ENCODE data around the gene WDR62.

Gene WDR62

DNA sequence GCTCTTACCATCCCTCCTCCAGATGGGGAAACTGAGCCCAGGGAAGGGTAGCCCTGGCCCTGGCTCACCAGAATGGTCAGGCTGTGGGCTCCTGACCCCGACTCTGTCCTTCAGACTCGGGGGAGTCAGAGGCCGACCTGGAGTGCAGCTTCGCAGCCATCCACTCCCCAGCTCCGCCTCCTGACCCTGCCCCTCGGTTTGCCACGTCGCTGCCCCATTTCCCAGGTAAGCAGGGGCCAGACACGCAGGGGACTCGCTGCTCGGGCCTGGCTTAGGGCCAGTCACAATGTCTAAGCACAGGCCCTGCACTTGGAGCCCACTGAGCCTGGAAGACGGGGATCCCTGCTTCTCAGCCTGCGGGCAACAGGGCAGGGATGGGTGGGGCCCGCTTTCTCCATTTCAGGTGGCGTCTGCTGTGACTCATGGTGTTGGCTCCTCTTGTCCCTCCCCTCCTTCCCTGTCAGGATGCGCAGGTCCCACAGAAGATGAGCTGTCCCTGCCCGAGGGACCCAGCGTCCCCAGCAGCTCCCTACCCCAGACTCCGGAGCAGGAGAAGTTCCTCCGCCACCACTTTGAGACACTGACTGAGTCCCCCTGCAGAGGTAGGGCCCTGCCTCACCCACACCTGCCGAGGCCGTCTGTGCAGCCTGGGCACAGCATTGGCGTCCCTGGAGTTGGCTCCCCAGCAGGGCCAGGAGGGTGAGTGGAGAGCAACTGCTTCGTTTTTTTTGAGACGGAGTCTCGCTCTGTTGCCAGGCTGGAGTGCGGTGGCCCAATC is 47.0 kb downstream of the WDR62 start:
- no peak for DNase-seq (ENCODE audit: low spot score)
- in situ Hi-C loops (cut with MboI; ENCODE audit: low pct_unique_long_range_greater_than_20kb, low sequenced_read_pairs, unreplicated experiment) = no loop called here
- TF ChIP-seq, protein P1, sequence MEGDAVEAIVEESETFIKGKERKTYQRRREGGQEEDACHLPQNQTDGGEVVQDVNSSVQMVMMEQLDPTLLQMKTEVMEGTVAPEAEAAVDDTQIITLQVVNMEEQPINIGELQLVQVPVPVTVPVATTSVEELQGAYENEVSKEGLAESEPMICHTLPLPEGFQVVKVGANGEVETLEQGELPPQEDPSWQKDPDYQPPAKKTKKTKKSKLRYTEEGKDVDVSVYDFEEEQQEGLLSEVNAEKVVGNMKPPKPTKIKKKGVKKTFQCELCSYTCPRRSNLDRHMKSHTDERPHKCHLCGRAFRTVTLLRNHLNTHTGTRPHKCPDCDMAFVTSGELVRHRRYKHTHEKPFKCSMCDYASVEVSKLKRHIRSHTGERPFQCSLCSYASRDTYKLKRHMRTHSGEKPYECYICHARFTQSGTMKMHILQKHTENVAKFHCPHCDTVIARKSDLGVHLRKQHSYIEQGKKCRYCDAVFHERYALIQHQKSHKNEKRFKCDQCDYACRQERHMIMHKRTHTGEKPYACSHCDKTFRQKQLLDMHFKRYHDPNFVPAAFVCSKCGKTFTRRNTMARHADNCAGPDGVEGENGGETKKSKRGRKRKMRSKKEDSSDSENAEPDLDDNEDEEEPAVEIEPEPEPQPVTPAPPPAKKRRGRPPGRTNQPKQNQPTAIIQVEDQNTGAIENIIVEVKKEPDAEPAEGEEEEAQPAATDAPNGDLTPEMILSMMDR (IDR thresholded peaks at IDR 0.05; ENCODE audit: extremely low read depth, insufficient read depth, missing control alignments) = no peak

DNA sequence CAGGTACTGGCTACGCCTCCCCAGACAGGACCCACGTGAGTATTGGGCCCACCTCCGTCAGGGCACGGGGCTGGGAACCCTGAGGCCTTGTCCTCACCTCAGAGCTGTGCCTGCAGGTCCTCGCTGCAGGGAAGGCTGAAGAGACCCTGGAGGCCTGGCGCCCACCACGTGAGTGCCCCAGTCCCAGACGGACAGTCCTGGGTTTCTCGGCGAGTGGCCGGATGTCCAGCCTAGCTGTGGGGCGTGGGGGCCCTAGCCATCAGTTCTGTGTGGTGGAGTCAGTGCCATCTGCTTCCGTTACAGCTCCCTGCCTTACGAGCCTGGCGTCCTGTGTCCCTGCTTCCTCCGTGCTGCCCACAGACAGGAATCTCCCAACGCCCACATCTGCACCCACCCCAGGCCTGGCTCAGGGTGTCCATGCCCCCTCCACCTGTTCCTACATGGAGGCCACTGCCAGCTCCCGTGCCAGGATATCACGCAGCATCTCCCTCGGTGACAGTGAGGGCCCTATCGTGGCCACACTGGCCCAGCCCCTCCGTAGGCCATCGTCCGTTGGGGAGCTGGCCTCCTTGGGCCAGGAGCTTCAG is 48.4 kb downstream of the WDR62 start:
- no peak for DNase-seq (ENCODE audit: low spot score)
- in situ Hi-C loops (cut with MboI; ENCODE audit: low pct_unique_long_range_greater_than_20kb, low sequenced_read_pairs, unreplicated experiment) = no loop called here
- TF ChIP-seq, protein P1 (IDR thresholded peaks at IDR 0.05; ENCODE audit: extremely low read depth, insufficient read depth, missing control alignments) = no peak

DNA sequence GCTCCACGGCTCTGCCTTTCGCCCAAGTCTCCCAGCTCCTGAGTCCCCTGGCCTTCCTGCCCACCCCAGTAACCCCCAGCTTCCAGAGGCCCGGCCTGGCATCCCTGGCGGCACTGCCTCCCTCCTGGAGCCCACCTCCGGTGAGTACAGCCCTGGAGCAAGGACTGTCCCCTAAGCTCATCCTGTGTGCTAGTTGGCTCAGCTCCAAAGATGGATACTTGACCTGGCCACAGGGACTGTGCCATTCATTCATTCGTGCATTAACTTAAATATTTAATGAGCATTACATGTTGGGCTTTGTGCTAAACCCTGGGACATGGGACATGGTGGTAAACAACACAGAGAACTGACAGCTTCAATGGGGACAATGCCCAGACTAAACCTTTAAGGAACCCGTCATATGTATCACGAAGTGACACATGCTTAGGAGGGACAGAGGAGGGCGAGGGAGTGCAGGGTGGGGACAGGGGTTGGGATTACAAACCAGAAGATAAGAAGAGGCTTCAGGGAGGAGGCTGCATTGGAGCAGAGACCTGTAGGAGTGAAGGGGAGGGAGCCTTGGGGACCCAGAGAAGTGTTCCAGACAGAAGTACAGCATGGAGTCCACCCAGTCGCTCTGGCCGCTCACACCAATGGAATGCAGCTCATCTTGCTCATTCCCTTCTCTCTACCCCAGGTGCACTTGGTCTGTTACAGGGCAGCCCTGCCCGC is 49.3 kb downstream of the WDR62 start:
- in situ Hi-C loops (cut with MboI; ENCODE audit: low pct_unique_long_range_greater_than_20kb, low sequenced_read_pairs, unreplicated experiment) = no loop called here
- no peak for DNase-seq (ENCODE audit: low spot score)

DNA sequence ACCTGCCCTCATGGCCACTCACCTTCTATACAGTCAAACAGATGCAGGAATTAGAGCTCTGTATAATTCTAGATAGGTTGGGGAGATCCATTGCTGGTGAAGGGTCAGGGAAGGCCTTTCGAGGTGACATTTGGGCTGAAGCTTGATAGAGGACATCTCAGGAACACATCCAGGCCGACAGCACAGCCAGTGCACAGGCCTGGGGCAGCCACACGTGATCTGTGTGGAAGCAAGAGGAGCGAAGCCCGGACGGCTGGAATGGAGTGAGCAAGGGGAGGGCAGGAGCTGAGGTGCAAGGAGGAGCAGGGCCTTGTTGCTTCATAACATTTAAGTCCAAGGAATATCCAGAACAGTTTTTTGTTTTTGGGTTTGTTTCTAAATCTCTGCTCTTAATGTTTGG is 51.7 kb downstream of the WDR62 start:
- no peak for DNase-seq (ENCODE audit: low spot score)
- in situ Hi-C loops (cut with MboI; ENCODE audit: low pct_unique_long_range_greater_than_20kb, low sequenced_read_pairs, unreplicated experiment) = no loop called here
- TF ChIP-seq, protein P1 (IDR thresholded peaks at IDR 0.05; ENCODE audit: extremely low read depth, insufficient read depth, missing control alignments) = no peak

More for the DNA sequence above, 49.3 kb downstream of the WDR62 start:
- TF ChIP-seq, protein P1 (IDR thresholded peaks at IDR 0.05; ENCODE audit: extremely low read depth, insufficient read depth, missing control alignments) = no peak

DNA sequence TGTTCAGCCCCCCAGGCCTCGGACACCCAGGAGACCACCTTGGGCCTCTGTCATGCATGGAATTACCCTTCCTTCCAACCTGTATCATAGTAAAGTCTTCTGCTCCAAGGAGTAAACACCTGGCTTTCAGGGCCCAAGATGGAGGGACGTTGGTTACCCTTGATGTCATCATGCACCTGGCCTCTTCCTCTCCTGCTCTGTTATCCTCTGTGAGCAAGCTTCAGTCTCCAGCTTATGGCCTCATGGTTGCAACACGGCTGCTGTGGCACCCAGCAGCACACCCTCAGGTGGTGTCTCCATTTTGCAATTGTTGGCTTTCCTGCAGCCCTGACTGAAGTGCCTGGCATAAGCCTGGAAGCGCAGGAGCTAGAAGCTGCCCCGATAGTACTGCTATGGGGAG is 52.3 kb downstream of the WDR62 start:
- TF ChIP-seq, protein P1 (IDR thresholded peaks at IDR 0.05; ENCODE audit: extremely low read depth, insufficient read depth, missing control alignments) = no peak
- in situ Hi-C loops (cut with MboI; ENCODE audit: low pct_unique_long_range_greater_than_20kb, low sequenced_read_pairs, unreplicated experiment) = no loop called here
- DNase-seq (ENCODE audit: low spot score) = no peak

DNA sequence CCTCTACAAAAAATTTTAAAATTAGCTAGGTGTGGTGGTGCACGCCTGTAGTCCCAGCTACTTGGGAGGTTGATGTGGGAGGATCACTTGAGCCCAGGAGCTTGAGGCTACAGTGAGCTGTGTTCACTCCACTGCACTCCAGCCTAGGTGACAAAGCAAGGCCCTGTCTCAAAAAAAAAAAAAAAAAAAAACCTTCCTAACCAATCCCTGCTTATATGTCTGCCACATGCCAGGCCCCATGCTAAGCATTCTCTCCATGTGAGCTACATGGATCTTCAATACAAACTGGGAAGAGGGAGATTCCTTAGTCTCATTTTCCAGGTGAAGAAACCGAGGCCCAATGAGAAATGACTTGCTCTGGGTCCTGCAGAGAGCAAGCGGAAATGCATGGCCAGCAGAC is 54.0 kb downstream of the WDR62 start:
- in situ Hi-C loops (cut with MboI; ENCODE audit: low pct_unique_long_range_greater_than_20kb, low sequenced_read_pairs, unreplicated experiment) = no loop called here
- TF ChIP-seq, protein P1 (IDR thresholded peaks at IDR 0.05; ENCODE audit: extremely low read depth, insufficient read depth, missing control alignments) = no peak
- no peak for DNase-seq (ENCODE audit: low spot score)
